ENCODE measurements around the gene TCF7L1.

- TF ChIP-seq POLR2A (IDR thresholded peaks at IDR 0.05; ENCODE audit: low read length): no peak
- TF ChIP-seq GATA1 (IDR thresholded peaks at IDR 0.05; ENCODE audit: low read depth, low read length): no peak
These were observed 45.8 kb downstream of the TCF7L1 start for GRCh38 chr2:85178980-85179411.

All from erythroblast (primary cell).